A673 (cell line): ENCODE measurements around the gene ASAP2.

Experiments used
- EZH2 ChIP-seq: fragments of 200-600 bp; sonication (generic); IDR thresholded peaks from 2 replicates; pipeline ENCODE4 v1.6.1; 2017; ENCODE audit warnings: borderline replicate concordance, low read depth, mild to moderate bottlenecking, mixed read lengths, antibody characterized with exemption, low read length; ENCODE audit not compliant: poor library complexity, severe bottlenecking
- TF ChIP-seq, protein P1 (sequence below): fragments of 300-800, 200-600 bp; sonication (generic); conservative IDR thresholded peaks from 2 replicates; pipeline ENCODE4 v1.5.1; 2017; ENCODE audit warnings: low read depth, mild to moderate bottlenecking, antibody characterized with exemption, low read length, moderate library complexity, mixed read lengths

DNA sequence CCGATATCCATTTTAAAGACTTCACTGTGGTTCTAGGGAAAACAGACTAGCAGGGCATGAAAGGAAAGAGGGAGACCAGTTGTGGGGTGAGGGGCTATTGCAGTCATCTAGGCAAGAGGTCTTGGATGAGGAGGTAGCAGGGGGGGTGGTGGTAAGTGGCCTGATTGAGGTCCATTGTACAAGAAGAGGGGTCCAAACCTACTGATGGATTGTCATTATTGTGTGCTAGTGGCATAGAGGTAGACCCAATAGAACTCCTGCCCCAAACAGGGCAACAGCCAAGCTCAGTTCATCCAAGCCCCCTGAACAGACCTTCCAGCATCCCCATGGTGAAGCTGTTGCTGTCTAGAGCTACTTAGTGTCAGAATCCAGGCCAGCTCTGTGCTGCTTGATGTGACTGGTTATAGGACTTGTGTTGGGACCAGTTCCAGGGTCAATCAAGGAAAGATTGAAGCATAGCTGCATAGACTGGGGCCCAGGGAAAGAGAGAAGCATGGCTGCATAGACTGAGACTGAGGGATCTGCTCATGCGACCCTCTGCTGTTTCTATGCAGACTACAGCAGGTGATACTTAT lies 7.0 kb downstream of the ASAP2 start:
- TF ChIP-seq, protein P1, sequence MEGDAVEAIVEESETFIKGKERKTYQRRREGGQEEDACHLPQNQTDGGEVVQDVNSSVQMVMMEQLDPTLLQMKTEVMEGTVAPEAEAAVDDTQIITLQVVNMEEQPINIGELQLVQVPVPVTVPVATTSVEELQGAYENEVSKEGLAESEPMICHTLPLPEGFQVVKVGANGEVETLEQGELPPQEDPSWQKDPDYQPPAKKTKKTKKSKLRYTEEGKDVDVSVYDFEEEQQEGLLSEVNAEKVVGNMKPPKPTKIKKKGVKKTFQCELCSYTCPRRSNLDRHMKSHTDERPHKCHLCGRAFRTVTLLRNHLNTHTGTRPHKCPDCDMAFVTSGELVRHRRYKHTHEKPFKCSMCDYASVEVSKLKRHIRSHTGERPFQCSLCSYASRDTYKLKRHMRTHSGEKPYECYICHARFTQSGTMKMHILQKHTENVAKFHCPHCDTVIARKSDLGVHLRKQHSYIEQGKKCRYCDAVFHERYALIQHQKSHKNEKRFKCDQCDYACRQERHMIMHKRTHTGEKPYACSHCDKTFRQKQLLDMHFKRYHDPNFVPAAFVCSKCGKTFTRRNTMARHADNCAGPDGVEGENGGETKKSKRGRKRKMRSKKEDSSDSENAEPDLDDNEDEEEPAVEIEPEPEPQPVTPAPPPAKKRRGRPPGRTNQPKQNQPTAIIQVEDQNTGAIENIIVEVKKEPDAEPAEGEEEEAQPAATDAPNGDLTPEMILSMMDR, result no peak
- TF ChIP-seq EZH2, result no peak
